SK-N-MC (cell line): ENCODE data around the gene TECPR2.

Experiments
- EZH2 ChIP-seq: fragments of 200-600 bp; sonication (generic); IDR thresholded peaks from one replicate; pipeline ENCODE4 v1.6.1; 2017; ENCODE audit warnings: antibody characterized with exemption
- POLR2AphosphoS5 ChIP-seq: IDR thresholded peaks from 2 replicates; pipeline ENCODE4 v1.6.1; 2012; ENCODE audit warnings: mild to moderate bottlenecking, low read depth, low read length, borderline replicate concordance

DNA sequence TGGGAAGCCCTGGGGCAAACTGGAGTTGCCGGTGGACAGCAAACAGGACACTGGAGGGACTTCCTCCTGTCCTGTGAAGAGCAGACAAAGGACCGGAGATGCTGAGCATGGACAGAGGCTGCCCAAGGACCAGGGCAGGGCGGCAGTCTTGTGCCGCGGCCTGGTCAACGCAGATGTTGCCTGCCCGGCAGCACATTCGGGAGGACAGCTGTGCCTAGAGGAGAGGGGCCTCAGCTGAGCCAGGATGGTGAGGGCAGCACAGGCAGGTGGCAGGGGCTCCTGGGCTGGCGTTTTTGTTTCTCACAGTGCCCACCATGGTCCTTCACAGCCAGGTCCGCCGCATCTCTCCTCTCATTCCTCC lies 133.6 kb downstream of the TECPR2 start:
- TF ChIP-seq EZH2 (no peak), POLR2AphosphoS5 (no peak)
